Pulmonary artery endothelial cell (primary cell): ENCODE measurements around the gene TNFRSF4. TPM values are rescaled to one million over a fixed set of nuclear protein-coding genes. Genes with fewer than 3 reads are reported as not detected.
"Not testable (repeated sequence)": the region's sequence is repeated elsewhere in the genome, so short reads cannot be mapped to it uniquely, and the experiment has no call there.

Experiments
- DNase-seq: peaks from one replicate; pipeline ENCODE4 v3.0.0-alpha.2; 2011; ENCODE audit warnings: low read depth, low spot score
- total RNA-seq: library from RNA; depleted of rRNA; stranded (reverse); fragments of >200 nt; gene quantifications from 2 replicates; pipeline ENCODE4 v1.2.3, GENCODE V29; 2014

The TNFRSF4 gene
- total RNA-seq, 1 donor from 2014 or later, result 0.79 TPM

GRCh38 chr1:1203561-1204424, 10.2 kb downstream of the TNFRSF4 start:
- no peak for DNase-seq

DNA sequence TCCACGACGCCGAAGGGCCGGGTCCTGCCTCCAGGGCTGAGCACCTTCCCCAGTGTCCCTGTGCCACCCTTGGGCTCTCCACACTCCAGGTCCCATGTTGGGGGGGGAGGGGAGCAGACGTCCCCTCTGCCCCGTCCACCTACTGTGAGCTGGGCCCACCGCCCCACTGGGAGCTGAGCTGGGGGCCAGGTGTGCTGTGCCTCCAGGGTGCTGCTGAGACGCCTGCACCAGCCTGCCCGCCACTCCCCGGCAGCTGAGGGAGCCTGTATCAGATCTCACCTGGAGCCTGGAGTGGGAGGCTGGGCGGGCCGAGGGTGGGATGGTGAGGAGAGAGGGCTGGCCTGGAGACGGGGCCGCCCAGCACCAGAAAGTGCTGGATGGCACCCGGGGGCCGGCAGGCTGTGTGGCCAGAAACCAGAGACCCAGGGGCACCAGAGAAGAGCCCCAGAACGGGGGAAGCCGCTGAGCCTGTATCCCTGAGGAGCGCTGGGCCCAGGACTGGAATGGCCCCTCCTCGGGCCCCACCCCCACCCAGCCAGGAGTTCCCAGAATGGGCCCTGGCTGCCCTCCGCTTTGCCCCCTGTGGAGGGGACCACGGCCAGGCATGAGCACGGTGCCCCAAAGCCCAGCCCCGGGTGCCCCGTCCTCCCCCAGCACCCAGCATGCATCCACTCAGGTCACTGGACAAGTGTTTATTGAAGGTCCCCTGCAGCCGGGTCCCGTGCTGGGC, 11.0 kb downstream of the TNFRSF4 start:
- no peak for DNase-seq

DNA sequence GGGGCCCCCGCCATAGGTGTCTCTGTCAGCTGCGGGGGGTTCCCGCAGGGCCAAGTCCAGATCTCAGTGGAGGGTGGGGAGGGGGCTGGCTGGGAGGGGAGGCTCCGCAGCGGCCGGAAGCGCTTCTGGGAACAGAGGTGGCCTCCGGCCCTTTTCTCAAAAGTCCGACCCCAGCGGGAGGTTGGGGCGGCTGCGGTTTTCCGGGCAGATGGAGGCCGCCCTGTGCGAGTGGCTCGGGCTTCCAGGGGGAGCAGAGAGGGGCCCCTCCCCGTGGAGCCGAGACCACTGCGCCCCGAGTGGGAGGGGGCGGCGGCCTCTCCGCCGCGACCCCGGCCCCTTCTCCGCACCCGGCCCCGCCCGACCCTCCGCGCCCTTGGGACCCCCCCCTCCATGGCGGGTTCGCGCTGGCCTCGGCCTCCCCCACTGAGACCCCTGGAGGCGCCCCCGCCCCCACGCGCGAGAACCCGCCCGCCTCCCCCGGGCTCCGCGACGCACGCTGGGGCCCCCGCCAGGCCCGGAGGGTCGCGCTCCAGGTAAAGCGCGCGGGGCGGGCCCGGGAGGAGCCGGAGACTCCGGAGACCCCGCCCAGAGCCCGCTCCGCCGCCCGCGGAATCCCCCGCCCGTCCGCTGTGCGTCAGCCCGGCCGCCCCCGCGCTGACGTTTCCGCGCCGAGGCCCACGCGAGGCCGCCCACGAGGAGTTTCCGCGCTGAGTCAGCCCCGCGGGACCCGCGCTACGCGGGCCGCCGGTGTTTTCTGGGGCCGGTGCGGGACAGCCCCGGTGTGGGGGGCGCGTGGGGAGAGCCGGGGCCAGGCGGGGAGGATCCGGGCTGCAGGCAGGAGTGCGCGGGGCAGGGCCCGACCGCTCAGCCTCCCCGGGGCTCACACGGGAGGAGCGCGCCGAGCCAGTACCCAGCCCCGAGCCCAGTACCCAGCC, 12.8 kb downstream of the TNFRSF4 start:
- DNase-seq, result no peak

- no peak for DNase-seq
Measured at GRCh38 chr1:1199961-1200875, 13.7 kb downstream of the TNFRSF4 start.

- no peak for DNase-seq
Measured at GRCh38 chr1:1199141-1199960, 14.6 kb downstream of the TNFRSF4 start.

DNA sequence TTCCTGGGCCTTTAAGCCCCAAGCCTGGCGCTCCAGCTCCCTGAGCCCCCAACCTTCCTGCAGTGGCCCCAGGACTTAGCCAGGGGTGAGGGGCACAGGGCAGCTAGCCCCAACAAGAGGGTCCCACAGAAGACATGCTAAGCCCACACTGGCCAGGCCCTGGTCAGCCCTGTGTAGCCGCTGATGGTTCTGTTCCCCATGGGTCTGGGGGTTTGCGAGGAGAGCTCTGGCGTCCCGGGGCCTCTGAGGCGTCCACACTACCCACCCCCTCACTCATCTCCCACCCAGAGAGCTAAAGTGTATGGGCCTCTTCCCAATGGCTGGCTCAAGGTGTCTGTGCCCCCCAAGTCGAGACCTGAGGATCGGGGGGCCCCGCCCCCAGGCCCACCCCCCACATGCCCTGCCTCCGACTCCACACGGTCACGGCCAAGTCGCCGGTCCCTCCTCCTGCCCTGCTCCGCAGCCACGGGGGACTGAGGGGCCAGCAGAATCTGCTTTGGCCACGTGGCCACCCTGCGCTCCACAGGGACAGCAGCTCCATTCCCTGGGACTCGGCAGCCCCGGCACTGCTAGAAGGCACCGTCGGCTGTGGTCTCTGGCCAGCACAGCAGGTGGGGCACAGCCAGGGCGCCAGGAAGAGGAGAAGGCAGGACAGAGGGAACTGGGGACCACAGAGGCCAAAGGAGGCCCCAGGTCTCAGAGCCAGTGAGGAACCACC, 15.4 kb downstream of the TNFRSF4 start:
- no peak for DNase-seq

- DNase-seq, result no peak
Measured at GRCh38 chr1:1197551-1198422, 16.2 kb downstream of the TNFRSF4 start.

DNA sequence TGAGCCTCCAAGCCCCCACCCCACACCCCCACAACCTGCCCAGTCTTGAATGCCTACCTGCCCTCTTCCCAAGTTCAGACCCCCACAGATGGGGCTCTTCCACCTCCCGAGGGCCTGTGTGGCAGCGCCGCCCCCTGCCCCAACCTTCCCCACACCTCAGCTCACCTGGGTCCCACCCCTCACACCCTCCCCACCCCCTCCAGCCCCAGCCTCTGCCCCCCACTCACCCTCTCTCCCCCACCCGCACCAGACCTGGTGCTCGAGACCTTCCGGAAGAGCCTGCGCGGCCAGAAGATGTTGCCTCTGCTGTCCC, 16.8 kb downstream of the TNFRSF4 start:
- DNase-seq, result no peak

- no peak for DNase-seq
Measured at GRCh38 chr1:1196431-1197187, 17.3 kb downstream of the TNFRSF4 start.

DNA sequence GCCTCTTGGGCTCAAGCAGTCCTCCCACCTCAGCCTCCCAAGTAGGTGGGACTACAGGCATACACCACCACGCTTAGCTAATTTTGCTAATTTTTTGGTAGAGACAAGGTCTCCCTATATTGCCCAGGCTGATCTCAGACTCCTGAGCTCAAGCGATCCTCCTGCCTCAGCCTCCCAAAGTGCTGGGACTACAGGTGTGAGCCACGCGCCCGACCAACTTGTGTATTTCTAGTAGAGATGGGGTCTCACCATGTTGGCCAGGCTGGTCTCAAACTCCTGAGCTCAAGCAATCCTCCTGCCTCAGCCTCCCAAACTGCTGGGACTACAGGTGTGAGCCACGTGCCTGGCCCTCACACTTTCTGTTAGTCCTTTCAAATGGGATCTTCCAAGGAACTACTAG, 18.2 kb downstream of the TNFRSF4 start:
- DNase-seq, result not testable (repeated sequence)

DNA sequence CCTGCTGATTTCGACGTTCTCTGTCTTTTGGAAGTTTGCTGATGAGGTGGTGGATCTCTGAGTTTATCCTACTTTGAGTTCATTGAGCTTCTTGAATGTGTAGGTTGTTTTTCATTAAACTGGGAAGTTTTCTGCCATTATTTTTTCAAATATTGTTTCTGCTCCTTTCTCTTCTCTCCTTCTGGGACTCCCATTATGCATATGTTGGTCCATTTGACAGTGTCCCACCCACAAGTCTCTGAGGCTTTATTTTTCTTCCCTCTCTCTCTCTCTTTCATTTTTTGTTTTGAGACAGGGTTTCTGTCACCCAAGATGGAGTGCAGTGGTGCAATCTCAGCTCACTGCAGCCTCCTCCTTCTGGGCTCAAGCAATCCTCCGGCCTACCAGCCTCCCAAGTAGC, 19.2 kb downstream of the TNFRSF4 start:
- no peak for DNase-seq

- no peak for DNase-seq
Measured at GRCh38 chr1:1191734-1192133, 22.2 kb downstream of the TNFRSF4 start.

DNA sequence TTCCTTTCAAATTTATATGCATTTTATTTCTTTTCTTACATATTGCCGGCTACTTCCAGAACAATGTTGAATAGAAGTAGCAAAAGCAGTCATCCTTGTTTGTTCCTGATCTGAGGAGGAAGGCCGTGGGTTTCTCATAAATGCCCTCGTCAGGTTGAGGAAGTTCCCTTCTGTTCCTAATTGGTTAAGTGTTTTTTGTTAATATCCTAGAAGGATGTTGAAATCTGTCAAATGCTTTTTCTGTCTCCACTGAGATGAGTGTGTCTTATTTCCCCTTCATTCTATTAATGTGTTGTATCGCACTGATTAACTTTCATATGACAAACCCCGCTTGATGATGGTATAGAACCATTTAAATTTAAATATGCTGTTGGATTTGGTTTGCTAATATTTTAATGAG, 24.8 kb downstream of the TNFRSF4 start:
- no peak for DNase-seq

GRCh38 chr1:1187938-1188337, 26.0 kb downstream of the TNFRSF4 start:
- DNase-seq, result no peak

DNA sequence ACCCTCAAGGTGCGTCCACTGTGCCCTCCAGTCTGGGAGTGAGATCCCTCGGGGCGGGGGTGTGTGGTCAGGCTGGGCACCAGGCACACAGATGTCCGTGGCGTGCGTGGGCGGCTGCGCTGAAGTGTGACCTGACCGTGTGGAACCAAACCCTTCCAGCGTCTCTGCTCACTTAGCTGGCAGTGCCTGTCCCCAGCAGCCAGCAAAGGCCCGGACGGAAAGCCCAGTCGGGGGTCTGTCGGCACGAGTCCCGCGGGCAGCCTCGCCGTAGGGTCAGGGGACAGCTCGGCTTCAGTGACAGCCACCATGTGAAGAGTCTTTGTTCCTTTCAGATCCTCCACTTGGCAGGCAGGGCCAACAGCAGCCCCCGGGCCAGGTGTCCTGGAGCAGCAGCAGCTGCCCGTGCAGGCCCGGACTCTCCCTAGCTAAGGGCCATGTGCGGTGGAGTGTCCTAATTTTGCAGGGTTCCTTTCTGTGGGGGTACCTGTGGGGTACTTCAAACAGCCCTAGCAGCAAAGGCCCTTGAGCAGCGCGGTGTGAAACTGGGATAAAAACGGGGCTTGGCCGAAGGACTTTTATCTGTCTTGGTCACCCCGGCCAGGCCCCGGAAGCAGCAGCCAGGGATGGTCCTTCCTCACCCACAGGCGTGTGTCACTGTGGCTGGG, 28.7 kb downstream of the TNFRSF4 start:
- DNase-seq, result no peak

DNA sequence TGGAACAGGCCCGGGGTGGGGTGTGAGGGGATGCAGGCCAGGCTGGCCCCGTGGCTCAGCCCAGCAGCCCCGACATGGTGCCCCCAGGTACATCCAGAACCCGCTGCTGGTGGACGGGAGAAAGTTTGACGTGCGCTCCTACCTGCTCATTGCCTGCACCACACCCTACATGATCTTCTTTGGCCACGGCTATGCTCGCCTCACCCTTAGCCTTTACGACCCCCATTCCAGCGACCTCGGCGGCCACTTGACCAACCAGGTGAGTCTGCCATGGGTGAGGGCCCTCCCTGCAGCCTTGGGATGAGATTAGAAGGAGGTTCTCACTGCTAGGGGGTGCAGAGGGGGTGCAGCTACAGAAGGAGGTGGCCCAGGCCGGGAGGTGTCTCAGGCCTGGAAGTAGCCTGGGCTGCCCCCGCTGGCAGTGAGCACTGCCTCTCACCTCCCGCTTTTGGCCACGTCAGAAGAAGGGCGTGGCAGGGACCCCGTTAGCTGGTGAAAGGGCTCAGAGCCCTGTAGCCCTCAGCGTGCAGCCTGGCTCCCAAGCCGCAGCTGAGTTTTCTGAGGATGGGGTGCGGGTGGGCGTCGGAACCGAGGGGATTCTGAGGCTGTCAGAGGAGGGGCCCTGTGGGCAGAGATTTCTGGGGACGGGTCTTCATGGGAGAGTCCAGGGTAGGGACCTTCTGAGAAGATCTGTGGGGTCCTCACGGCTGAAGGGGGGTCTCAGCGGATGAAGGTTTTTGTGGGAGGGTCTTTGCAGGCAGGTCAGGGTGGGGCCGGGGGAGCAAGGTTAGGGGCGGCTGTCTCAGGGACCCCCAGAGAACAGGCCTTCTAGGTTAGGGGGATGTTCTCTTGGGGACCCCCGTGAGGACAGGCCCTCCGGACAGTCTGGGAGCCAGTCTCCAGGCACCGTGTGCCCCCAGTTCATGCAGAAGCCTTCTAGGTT, 29.8 kb downstream of the TNFRSF4 start:
- no peak for DNase-seq
